Measurements from ENCODE around the gene SNN. TPM values are rescaled to one million over a fixed set of nuclear protein-coding genes. Genes with fewer than 3 reads are reported as not detected.

SNN gene
- total and polyA plus RNA-seq, 7 donors: 5.1 to 15.3 (median 13.0) TPM

DNA sequence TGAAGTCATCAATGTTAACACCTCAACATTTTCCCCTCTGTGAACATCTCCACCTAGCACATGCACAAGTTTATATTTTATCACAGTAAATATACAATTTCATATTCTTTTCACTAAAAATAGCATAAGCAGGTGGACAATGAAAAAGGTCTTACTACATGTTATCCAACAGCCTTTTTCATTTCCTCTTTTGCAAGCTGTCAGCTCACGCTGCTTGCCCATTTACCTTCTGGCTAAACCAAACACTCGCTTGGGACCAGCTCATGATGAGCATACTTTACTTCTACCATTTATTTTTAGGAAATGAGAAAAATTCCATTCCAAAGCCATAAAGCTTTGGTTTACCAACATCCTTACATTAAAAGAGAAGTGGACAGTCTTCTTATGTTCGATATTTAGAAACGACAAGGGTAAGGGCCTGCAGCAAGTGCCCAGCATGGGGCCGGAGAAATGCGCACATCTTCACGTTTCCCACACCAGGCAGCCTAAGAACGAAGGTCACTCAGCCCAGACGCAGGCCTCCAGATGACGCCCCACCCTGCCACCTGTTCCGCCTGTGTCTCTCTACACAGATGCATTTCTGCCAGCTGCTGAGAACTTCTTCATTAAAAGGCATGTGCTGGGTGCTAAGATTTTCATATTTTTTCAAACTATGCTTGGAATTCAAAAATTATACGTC lies 13.9 kb downstream of the SNN start:
- TF ChIP-seq POLR2A (IDR thresholded peaks at IDR 0.05): no peak
- TF ChIP-seq, protein P1, sequence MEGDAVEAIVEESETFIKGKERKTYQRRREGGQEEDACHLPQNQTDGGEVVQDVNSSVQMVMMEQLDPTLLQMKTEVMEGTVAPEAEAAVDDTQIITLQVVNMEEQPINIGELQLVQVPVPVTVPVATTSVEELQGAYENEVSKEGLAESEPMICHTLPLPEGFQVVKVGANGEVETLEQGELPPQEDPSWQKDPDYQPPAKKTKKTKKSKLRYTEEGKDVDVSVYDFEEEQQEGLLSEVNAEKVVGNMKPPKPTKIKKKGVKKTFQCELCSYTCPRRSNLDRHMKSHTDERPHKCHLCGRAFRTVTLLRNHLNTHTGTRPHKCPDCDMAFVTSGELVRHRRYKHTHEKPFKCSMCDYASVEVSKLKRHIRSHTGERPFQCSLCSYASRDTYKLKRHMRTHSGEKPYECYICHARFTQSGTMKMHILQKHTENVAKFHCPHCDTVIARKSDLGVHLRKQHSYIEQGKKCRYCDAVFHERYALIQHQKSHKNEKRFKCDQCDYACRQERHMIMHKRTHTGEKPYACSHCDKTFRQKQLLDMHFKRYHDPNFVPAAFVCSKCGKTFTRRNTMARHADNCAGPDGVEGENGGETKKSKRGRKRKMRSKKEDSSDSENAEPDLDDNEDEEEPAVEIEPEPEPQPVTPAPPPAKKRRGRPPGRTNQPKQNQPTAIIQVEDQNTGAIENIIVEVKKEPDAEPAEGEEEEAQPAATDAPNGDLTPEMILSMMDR (IDR thresholded peaks at IDR 0.05): no peak
- no peak for TF ChIP-seq EP300 (IDR thresholded peaks at IDR 0.05)
- TF ChIP-seq POLR2AphosphoS5 (IDR thresholded peaks at IDR 0.05): no peak
- peaks cover 0 to 59% (median 25%) of the 10 kb centered on the region in 4 donors for H3K36me3 ChIP-seq
- no peak overlapping the region for H3K4me3 ChIP-seq
- peak; percentile 45 for DNase-seq
- no peaks in the 10 kb centered on the region for H3K9me3 ChIP-seq
- intact Hi-C loops (cut with DNase I): no loop called here
- WGBS, 2 donors: 26 to 56% methylated on average over 12 of the region's 12 CpGs
- H3K27ac ChIP-seq: peak overlapping the region in 3 of 4 donors; percentile 37 to 76 (median 63)
- H3K27me3 ChIP-seq: no peaks in the 10 kb centered on the region
- H3K4me1 ChIP-seq: peaks cover 0 to 55% (median 42%) of the 10 kb centered on the region in 4 donors

DNA sequence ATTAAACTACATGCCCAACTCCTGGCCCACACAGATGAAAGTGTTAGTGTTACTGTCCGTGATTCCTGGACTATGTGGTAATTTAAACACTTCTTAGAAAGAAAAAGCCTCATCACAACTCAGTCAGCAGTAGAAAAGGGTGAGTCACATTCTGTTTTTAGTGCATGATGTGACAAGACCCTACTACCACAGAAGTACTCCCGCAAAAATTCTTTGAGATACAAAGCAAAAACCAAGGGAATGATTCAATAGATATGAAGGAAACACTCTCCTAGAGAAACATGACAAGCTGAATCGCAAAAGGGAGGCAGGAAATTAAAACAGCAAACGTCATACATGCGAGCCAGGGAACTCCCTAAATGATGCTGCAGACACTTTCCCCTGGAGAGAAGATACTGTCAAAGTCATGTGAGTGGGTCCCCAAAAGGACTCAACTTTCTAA lies 14.4 kb downstream of the SNN start:
- intact Hi-C loops (cut with DNase I): no loop called here
- Histone ChIP-seq H3K4me3 (no peak overlapping the region), H3K9me3 (no peaks in the 10 kb centered on the region), H3K4me1 (peaks cover 0 to 61% (median 46%) of the 10 kb centered on the region in 4 donors), H3K36me3 (peaks cover 0 to 59% (median 27%) of the 10 kb centered on the region in 4 donors), H3K27me3 (no peaks in the 10 kb centered on the region), H3K27ac (peak overlapping the region; percentile 5 to 76 (median 50))
- DNase-seq: peak; percentile 4
- WGBS, 2 donors: 31 to 45% methylated on average over 5 of the region's 5 CpGs
- TF ChIP-seq EP300 (IDR thresholded peaks at IDR 0.05) (peak in 1 of 4 donors; percentile 32), POLR2AphosphoS5 (IDR thresholded peaks at IDR 0.05) (peak in 1 of 4 donors; percentile 56), POLR2A (IDR thresholded peaks at IDR 0.05) (no peak)
- TF ChIP-seq, protein P1 (IDR thresholded peaks at IDR 0.05): no peak

DNA sequence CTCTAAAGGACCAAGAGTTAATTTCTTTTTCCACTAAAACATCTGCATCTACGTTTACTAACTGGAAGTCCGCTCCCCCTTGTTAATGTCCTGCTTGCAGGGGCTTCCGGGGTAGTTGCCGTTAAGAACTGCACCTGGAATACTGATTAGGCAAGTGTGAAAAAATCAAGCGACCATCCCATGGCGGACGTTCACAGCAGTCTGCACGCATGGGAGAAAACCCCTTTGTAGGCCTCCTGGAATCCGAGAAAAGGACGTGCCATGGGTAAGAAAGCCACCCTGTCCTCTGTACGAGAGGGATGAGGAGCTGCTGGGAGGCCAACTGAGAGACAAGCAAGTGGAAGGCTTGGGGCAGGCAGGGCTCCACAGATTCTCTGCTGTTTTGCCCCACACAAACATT lies 14.9 kb downstream of the SNN start:
- intact Hi-C loops (cut with DNase I): no loop called here
- Histone ChIP-seq H3K27ac (peak overlapping the region; percentile 5 to 76 (median 50)), H3K9me3 (no peaks in the 10 kb centered on the region), H3K36me3 (peaks cover 0 to 59% (median 29%) of the 10 kb centered on the region in 4 donors), H3K4me3 (no peak overlapping the region), H3K4me1 (peaks cover 0 to 60% (median 47%) of the 10 kb centered on the region in 4 donors), H3K27me3 (no peaks in the 10 kb centered on the region)
- TF ChIP-seq POLR2AphosphoS5 (IDR thresholded peaks at IDR 0.05) (no peak), POLR2A (IDR thresholded peaks at IDR 0.05) (no peak), EP300 (IDR thresholded peaks at IDR 0.05) (no peak)
- TF ChIP-seq, protein P1 (IDR thresholded peaks at IDR 0.05): no peak
- WGBS, 2 donors: 87 to 88% methylated on average over 11 of the region's 11 CpGs
- peak; percentile 48 for DNase-seq

GRCh38 chr16:11684231-11685025 lies 16.2 kb downstream of the SNN start:
- peak; percentile 25 for DNase-seq
- Histone ChIP-seq H3K9me3 (no peaks in the 10 kb centered on the region), H3K36me3 (peaks cover 0 to 46% (median 20%) of the 10 kb centered on the region in 4 donors), H3K4me3 (no peak overlapping the region), H3K27me3 (no peaks in the 10 kb centered on the region), H3K27ac (peak overlapping the region in 1 of 4 donors; percentile 76), H3K4me1 (peaks cover 0 to 64% (median 56%) of the 10 kb centered on the region in 4 donors)
- TF ChIP-seq POLR2A (IDR thresholded peaks at IDR 0.05) (no peak), EP300 (IDR thresholded peaks at IDR 0.05) (no peak), POLR2AphosphoS5 (IDR thresholded peaks at IDR 0.05) (no peak)
- TF ChIP-seq, protein P1 (IDR thresholded peaks at IDR 0.05): no peak
- WGBS, 2 donors: 91 to 96% methylated on average over 12 of the region's 12 CpGs
- intact Hi-C loops (cut with DNase I): no loop called here

Data from sigmoid colon (tissue), 7 donors.